Activated naive CD4-positive, alpha-beta T cell treated with anti-CD3 and anti-CD28 coated beads, Interleukin-2, amount 50 U/mL, for 72 hours (primary cell): ENCODE measurements around the gene HAND1. TPM values are rescaled to one million over a fixed set of nuclear protein-coding genes. Genes with fewer than 3 reads are reported as not detected.

ENCODE experiments used
- ATAC-seq, 2 donors: fragments of 150-1000 bp; cut with Tn5 transposase; 2 replicates each; pipeline ENCODE4 v1.10.0; 2021; ENCODE audit warnings: mild to moderate bottlenecking in 2 of 2, moderate library complexity in 2 of 2
- DNase-seq, 2 donors: peaks; one replicate each; pipeline ENCODE4 v3.0.0; 2021 to 2022; ENCODE audit warnings: low spot score in 2 of 2
- H3K27ac Mint-ChIP-seq, 2 donors: one replicate each; pipeline ENCODE4 v1.8.0; 2022; ENCODE audit warnings: mild to moderate bottlenecking in 2 of 2, mixed read lengths in 2 of 2
- H3K36me3 Mint-ChIP-seq, 2 donors: one replicate each; pipeline ENCODE4 v1.8.0; 2022; ENCODE audit warnings: mixed read lengths in 2 of 2
- H3K9me3 Mint-ChIP-seq, 2 donors: one replicate each; pipeline ENCODE4 v1.8.0; 2022; ENCODE audit warnings: mixed read lengths in 2 of 2
- total RNA-seq, 2 donors: library from RNA; stranded (reverse); gene quantifications; one replicate each; pipeline ENCODE4 v1.2.3, GENCODE V29; 2022

Gene HAND1
- total RNA-seq, 2 donors from 2014 or later, result not detected

GRCh38 chr5:154484393-154485095 is 6.5 kb upstream of the HAND1 start:
- DNase-seq (no peak), ATAC-seq (no peak)
- Mint-ChIP-seq H3K27ac (peak overlapping the region in 1 of 2 donors; percentile 85), H3K36me3 (peaks cover 0 to 4% of the 10 kb centered on the region in 2 donors), H3K9me3 (no peaks in the 10 kb centered on the region)

- Mint-ChIP-seq H3K27ac (peak overlapping the region in 1 of 2 donors; percentile 93), H3K36me3 (peaks cover 0 to 4% of the 10 kb centered on the region in 2 donors), H3K9me3 (no peaks in the 10 kb centered on the region)
- ATAC-seq, result no peak
- no peak for DNase-seq
These were observed 5.8 kb upstream of the HAND1 start for GRCh38 chr5:154483654-154484392.

GRCh38 chr5:154482528-154483449 is 4.8 kb upstream of the HAND1 start:
- no peak overlapping the region for H3K27ac Mint-ChIP-seq
- no peaks in the 10 kb centered on the region for H3K9me3 Mint-ChIP-seq
- H3K36me3 Mint-ChIP-seq, result peaks cover 0 to 4% of the 10 kb centered on the region in 2 donors
- DNase-seq (no peak), ATAC-seq (no peak)

GRCh38 chr5:154481584-154482381 is 3.8 kb upstream of the HAND1 start:
- no peak for ATAC-seq
- Mint-ChIP-seq H3K36me3 (peaks cover 0 to 9% of the 10 kb centered on the region in 2 donors), H3K9me3 (no peaks in the 10 kb centered on the region), H3K27ac (no peak overlapping the region)
- DNase-seq, result no peak

- H3K36me3 Mint-ChIP-seq, result peaks cover 0 to 9% of the 10 kb centered on the region in 2 donors
- no peak for DNase-seq
- ATAC-seq, result peak in 1 of 2 donors; percentile 34
These were observed 2.8 kb upstream of the HAND1 start for GRCh38 chr5:154480847-154481246.

GRCh38 chr5:154479944-154480750 is 2.1 kb upstream of the HAND1 start:
- Mint-ChIP-seq H3K36me3 (peaks cover 0 to 9% of the 10 kb centered on the region in 2 donors), H3K9me3 (no peaks in the 10 kb centered on the region), H3K27ac (no peak overlapping the region)
- DNase-seq (no peak), ATAC-seq (no peak)

More at GRCh38 chr5:154480847-154481246, 2.8 kb upstream of the HAND1 start:
- no peaks in the 10 kb centered on the region for H3K9me3 Mint-ChIP-seq
- H3K27ac Mint-ChIP-seq, result no peak overlapping the region

- ATAC-seq, result no peak
- peak overlapping the region in 1 of 2 donors; percentile 92 for H3K27ac Mint-ChIP-seq
- peaks cover 0 to 12% of the 10 kb centered on the region in 2 donors for H3K36me3 Mint-ChIP-seq
- DNase-seq, result peak in 1 of 2 donors; percentile 33
- H3K9me3 Mint-ChIP-seq, result no peaks in the 10 kb centered on the region
These were observed 1.3 kb upstream of the HAND1 start for GRCh38 chr5:154479160-154479943.

- H3K36me3 Mint-ChIP-seq, result peaks cover 0 to 13% of the 10 kb centered on the region in 2 donors
- H3K9me3 Mint-ChIP-seq, result no peaks in the 10 kb centered on the region
- ATAC-seq, result no peak
- no peak for DNase-seq
- H3K27ac Mint-ChIP-seq, result no peak overlapping the region
These were observed 729 bp upstream of the HAND1 start for GRCh38 chr5:154478752-154479159.

- no peak for ATAC-seq
- no peaks in the 10 kb centered on the region for H3K9me3 Mint-ChIP-seq
- peaks cover 0 to 13% of the 10 kb centered on the region in 2 donors for H3K36me3 Mint-ChIP-seq
- peak overlapping the region in 1 of 2 donors; percentile 56 for H3K27ac Mint-ChIP-seq
- DNase-seq, result peak in 1 of 2 donors; percentile 22
These were observed 424 bp downstream of the HAND1 start for GRCh38 chr5:154477382-154478223.

GRCh38 chr5:154476354-154477205 is 1.4 kb downstream of the HAND1 start:
- no peak for DNase-seq
- ATAC-seq, result no peak
- Mint-ChIP-seq H3K27ac (peak overlapping the region in 1 of 2 donors; percentile 74), H3K36me3 (peaks cover 0 to 13% of the 10 kb centered on the region in 2 donors), H3K9me3 (no peaks in the 10 kb centered on the region)

- ATAC-seq, result no peak
- Mint-ChIP-seq H3K27ac (peak overlapping the region in 1 of 2 donors; percentile 78), H3K36me3 (peaks cover 0 to 13% of the 10 kb centered on the region in 2 donors)
These were observed 2.3 kb downstream of the HAND1 start for GRCh38 chr5:154475591-154476353.

More at GRCh38 chr5:154475591-154476353, 2.3 kb downstream of the HAND1 start:
- no peaks in the 10 kb centered on the region for H3K9me3 Mint-ChIP-seq
- DNase-seq, result peak in 1 of 2 donors; percentile 22
